ENCODE data around the gene PNPLA7. TPM values are rescaled to one million over a fixed set of nuclear protein-coding genes. Genes with fewer than 3 reads are reported as not detected.
A peak's percentile ranks its signal among the peaks of the same experiment; 100 is the strongest.

The PNPLA7 gene
- total and polyA plus RNA-seq, 2 of the 13 experiments (the other 11 are each of a cell fraction or from before 2014, with no cell fraction given), result 0.42 to 1.5 TPM

DNA sequence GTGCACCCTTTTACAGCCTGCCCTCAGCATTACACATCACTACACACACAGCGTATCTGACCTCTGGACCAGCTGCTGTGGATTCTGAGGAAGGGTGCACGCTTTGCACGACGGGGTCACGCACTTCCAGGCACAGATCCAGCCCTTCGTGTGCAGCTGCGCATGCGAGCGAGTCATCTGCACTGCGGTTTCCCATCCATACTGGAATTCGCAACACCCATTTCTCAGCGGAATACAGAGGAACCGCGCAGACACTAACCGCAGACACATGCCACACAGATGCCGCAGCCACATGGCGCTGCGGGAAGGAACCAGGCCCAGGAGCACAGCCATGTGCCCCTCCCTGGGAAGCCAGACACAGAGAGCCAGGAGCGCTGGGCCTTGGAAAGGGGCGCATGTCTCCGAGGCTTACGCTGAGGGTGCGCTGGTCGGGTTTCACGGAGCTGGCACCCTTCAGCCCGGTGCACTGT, 43.5 kb downstream of the PNPLA7 start (continued):
- TF ChIP-seq ZNF543 (CRISPR knock-in tag; IDR thresholded peaks at IDR 0.05) (no peak), EP300 (IDR thresholded peaks at IDR 0.05; ENCODE audit: low read depth in 2 of 2, low read length in 2 of 2) (no peak), EP300 (CRISPR knock-in tag; IDR thresholded peaks at IDR 0.05; ENCODE audit: borderline replicate concordance) (no peak), CCDC6 (CRISPR knock-in tag; IDR thresholded peaks at IDR 0.05) (no peak), RFXANK (CRISPR knock-in tag; IDR thresholded peaks at IDR 0.05) (no peak), ZNF337 (CRISPR knock-in tag; IDR thresholded peaks at IDR 0.05; ENCODE audit: borderline replicate concordance, low read depth) (no peak), PAX8 (CRISPR knock-in tag; IDR thresholded peaks at IDR 0.05; ENCODE audit: borderline replicate concordance) (no peak), ZNF431 (CRISPR knock-in tag; IDR thresholded peaks at IDR 0.05; ENCODE audit: borderline replicate concordance, low read depth) (no peak), ZNF350 (CRISPR knock-in tag; IDR thresholded peaks at IDR 0.05; ENCODE audit: borderline replicate concordance, low read depth) (no peak), RBM22 (optimal IDR thresholded peaks at IDR 0.05; ENCODE audit: low read length) (no peak), CENPT (CRISPR knock-in tag; IDR thresholded peaks at IDR 0.05; ENCODE audit: low read depth) (no peak), PCBP2 (optimal IDR thresholded peaks at IDR 0.05; ENCODE audit: low read depth, low read length, poor library complexity, severe bottlenecking) (no peak), HDAC6 (IDR thresholded peaks at IDR 0.05; ENCODE audit: low read depth, low read length) (no peak), ZNF160 (CRISPR knock-in tag; IDR thresholded peaks at IDR 0.05) (no peak), PRPF4 (IDR thresholded peaks at IDR 0.05; ENCODE audit: low read depth, low read length, poor library complexity, severe bottlenecking) (no peak), FOXO1 (CRISPR knock-in tag; IDR thresholded peaks at IDR 0.05) (no peak), HES4 (CRISPR knock-in tag; IDR thresholded peaks at IDR 0.05; ENCODE audit: borderline replicate concordance) (peak; percentile 43; the same call in 1 of the 2 replicates), TEAD3 (CRISPR knock-in tag; optimal IDR thresholded peaks at IDR 0.05; ENCODE audit: borderline replicate concordance) (no peak), ZNF331 (CRISPR knock-in tag; IDR thresholded peaks at IDR 0.05) (no peak), ZNF75D (CRISPR knock-in tag; IDR thresholded peaks at IDR 0.05; ENCODE audit: borderline replicate concordance) (no peak), MLLT10 (CRISPR knock-in tag; IDR thresholded peaks at IDR 0.05) (no peak), ZNF7 (CRISPR knock-in tag; IDR thresholded peaks at IDR 0.05) (no peak), HDAC1 (CRISPR knock-in tag; IDR thresholded peaks at IDR 0.05) (0 out of 2 replicates have a peak, but pooled peaks have one; percentile 47), ETV6 (CRISPR knock-in tag; conservative IDR thresholded peaks at IDR 0.05) (no peak)
- TF ChIP-seq, protein P1, sequence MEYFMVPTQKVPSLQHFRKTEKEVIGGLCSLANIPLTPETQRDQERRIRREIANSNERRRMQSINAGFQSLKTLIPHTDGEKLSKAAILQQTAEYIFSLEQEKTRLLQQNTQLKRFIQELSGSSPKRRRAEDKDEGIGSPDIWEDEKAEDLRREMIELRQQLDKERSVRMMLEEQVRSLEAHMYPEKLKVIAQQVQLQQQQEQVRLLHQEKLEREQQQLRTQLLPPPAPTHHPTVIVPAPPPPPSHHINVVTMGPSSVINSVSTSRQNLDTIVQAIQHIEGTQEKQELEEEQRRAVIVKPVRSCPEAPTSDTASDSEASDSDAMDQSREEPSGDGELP (IDR thresholded peaks at IDR 0.05; ENCODE audit: borderline replicate concordance, low read depth), result peak; percentile 45; the same call in 1 of the 2 replicates
- TF ChIP-seq, protein P2, sequence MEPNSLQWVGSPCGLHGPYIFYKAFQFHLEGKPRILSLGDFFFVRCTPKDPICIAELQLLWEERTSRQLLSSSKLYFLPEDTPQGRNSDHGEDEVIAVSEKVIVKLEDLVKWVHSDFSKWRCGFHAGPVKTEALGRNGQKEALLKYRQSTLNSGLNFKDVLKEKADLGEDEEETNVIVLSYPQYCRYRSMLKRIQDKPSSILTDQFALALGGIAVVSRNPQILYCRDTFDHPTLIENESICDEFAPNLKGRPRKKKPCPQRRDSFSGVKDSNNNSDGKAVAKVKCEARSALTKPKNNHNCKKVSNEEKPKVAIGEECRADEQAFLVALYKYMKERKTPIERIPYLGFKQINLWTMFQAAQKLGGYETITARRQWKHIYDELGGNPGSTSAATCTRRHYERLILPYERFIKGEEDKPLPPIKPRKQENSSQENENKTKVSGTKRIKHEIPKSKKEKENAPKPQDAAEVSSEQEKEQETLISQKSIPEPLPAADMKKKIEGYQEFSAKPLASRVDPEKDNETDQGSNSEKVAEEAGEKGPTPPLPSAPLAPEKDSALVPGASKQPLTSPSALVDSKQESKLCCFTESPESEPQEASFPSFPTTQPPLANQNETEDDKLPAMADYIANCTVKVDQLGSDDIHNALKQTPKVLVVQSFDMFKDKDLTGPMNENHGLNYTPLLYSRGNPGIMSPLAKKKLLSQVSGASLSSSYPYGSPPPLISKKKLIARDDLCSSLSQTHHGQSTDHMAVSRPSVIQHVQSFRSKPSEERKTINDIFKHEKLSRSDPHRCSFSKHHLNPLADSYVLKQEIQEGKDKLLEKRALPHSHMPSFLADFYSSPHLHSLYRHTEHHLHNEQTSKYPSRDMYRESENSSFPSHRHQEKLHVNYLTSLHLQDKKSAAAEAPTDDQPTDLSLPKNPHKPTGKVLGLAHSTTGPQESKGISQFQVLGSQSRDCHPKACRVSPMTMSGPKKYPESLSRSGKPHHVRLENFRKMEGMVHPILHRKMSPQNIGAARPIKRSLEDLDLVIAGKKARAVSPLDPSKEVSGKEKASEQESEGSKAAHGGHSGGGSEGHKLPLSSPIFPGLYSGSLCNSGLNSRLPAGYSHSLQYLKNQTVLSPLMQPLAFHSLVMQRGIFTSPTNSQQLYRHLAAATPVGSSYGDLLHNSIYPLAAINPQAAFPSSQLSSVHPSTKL (CRISPR knock-in tag; IDR thresholded peaks at IDR 0.05), result peak; percentile 43; the same call in 1 of the 2 replicates
- TF ChIP-seq, protein P3, sequence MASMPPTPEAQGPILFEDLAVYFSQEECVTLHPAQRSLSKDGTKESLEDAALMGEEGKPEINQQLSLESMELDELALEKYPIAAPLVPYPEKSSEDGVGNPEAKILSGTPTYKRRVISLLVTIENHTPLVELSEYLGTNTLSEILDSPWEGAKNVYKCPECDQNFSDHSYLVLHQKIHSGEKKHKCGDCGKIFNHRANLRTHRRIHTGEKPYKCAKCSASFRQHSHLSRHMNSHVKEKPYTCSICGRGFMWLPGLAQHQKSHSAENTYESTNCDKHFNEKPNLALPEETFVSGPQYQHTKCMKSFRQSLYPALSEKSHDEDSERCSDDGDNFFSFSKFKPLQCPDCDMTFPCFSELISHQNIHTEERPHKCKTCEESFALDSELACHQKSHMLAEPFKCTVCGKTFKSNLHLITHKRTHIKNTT (CRISPR knock-in tag; IDR thresholded peaks at IDR 0.05), result no peak

All from HepG2 (cell line).